Ureter (tissue), 1 donor: ENCODE measurements around the gene PCYT2. TPM values are rescaled to one million over a fixed set of nuclear protein-coding genes. Genes with fewer than 3 reads are reported as not detected.
A peak's percentile ranks its signal among the peaks of the same experiment; 100 is the strongest.

Experiments
- DNase-seq: peaks from one replicate; pipeline ENCODE4 v3.0.0-alpha.2; 2020; ENCODE audit warnings: low spot score
- total RNA-seq: library from RNA; stranded (reverse); gene quantifications from one replicate; pipeline ENCODE4 v1.2.4, GENCODE V29; 2023
- donor health status: DM: yes; HTN: yes; CAD: no.

Gene PCYT2
- total RNA-seq, 1 donor from 2014 or later, result 58.9 TPM

DNA sequence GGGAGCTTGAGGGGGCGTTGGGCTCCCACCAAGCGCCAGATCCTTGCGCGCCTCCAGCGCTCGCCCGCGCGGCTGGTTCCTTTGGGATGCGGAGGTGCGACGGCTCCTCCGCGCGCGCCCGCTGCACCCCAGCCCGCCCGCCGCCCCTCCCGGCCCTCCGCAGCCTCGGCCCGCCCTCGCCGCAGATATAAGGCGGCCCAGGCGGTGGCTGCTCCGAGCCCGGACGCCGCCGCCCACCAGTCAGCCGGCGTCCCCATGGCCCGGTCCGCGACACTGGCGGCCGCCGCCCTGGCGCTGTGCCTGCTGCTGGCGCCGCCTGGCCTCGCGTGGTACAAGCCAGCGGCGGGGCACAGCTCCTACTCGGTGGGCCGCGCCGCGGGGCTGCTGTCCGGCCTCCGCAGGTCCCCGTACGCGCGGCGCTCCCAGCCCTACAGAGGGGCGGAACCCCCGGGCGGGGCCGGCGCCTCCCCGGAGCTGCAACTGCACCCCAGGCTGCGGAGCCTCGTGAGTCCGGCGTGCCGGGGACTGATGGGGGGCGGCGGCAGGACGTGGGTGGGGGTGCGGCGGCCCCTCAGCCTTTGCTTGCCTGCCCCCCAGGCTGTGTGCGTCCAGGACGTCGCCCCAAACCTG is 9.1 kb downstream of the PCYT2 start, which contains the start of gene NPB:
Gene NPB, plus strand, starts transcription at position 216 of the 630 bp plus-strand sequence. Its CDS starts 40 bp downstream, at position 256.
- DNase-seq, result no peak

DNA sequence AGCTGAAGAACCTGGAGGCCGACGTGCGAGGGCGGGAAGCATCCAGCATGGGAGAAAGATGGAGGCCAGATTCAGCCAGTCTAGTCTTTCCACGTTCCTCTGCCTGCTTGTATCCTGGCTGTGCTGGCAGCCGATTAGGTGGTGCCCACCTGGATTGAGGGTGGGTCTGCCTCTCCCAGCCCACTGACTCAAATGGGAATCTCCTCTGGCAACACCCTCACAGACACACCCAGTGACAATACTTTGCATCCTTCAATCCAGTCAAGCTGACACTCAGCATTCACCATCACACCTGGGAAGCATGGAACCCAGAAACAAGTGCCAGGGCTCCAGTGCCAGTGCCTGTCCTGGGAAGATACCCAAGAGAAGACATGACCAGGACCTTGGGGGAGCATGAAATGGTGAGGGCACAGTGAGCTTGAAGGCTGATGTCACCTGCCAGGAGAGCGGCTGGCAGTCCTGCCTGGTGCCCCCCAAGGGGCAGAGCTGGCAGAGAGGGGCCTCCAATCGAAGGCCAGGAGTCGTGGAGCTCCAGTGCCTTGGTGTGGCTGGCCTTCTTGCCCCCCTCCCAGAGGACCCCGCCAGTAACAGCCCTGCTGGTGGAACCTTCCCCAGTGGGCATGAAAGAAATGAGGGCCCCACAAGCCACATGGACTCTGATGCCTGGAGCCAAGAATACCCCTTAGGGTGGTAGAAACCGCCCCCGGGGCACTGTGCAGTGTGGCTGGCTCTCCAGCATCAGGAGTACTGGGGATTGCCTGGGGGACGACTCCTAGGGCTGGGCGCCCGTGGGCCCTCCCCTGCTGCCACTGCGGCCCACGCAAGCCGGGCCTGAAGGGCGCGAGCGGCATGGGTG is 9.8 kb downstream of the PCYT2 start:
- no peak for DNase-seq

DNA sequence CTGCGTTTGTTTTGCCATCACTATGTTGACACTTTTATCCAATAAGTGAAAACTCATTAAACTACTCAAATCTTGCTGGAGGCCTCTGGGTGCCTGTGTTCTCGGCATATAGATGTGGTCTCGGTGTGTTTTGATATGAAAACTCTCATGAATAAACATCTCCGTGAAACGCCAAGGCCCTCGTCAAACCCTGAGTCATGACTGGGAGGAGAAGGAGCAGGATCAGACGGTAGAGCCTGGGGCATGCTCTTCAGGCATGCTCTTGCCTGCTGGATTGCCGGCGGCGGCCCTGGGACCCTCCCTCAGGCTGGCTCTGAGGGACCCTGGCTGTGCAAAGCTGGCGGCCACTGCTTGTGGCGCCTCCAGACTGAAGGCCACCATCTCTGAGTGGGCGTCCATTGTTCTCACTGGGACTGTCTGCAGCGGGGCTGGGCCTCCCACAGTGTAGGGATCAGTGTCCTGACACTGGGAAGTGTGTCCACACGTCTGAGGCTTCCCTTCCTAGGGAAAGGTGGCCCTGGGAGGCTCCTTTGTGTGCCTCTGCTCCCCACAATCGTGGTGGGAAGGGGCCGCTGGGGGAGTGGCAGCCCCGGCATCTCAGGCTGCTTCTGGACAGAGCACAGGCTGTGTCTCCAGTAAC is 10.9 kb downstream of the PCYT2 start:
- DNase-seq, result no peak

DNA sequence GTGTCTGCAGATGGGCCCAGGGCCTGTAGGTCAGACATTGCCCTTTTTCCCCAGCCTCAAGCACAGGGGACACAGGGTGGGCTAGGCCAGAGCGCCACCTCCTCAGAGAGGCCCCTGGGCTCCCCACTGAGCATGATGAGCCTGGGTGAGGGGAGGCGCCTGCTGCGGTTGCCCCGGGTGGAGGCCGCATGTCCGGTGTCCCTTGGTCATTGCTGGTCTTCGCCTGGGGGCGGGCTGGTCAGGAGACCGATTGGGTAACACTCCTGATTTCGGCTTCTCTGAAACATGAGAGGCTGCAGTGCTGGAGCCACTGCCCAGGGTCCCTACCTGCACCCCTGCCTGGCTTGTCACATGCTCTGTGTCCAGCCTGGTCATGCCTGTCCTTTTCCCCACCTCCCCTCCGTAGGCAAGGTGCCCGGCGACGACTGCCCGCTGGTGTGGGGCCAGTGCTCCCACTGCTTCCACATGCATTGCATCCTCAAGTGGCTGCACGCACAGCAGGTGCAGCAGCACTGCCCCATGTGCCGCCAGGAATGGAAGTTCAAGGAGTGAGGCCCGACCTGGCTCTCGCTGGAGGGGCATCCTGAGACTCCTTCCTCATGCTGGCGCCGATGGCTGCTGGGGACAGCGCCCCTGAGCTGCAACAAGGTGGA is 11.6 kb downstream of the PCYT2 start:
- no peak for DNase-seq

DNA sequence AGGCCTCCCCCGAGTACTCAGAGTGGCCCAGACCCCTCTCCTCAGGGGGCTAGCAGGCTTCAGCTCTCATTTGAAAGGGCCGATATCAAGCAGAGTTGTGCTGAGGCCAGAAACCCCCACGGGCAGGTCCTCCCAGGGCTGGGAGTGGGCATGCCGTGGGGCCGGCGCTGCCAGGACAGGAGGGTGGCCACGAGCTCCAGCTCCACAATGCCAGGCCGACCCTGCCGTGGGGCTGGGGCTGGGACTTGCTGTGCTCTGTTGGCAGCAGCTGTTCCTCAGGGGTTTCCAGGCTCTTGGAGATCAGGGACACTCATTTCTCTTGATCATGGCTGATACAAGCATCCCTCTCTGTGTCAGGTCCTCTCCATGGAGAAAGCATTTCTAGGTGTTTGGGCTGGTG is 12.3 kb downstream of the PCYT2 start:
- DNase-seq, result no peak

DNA sequence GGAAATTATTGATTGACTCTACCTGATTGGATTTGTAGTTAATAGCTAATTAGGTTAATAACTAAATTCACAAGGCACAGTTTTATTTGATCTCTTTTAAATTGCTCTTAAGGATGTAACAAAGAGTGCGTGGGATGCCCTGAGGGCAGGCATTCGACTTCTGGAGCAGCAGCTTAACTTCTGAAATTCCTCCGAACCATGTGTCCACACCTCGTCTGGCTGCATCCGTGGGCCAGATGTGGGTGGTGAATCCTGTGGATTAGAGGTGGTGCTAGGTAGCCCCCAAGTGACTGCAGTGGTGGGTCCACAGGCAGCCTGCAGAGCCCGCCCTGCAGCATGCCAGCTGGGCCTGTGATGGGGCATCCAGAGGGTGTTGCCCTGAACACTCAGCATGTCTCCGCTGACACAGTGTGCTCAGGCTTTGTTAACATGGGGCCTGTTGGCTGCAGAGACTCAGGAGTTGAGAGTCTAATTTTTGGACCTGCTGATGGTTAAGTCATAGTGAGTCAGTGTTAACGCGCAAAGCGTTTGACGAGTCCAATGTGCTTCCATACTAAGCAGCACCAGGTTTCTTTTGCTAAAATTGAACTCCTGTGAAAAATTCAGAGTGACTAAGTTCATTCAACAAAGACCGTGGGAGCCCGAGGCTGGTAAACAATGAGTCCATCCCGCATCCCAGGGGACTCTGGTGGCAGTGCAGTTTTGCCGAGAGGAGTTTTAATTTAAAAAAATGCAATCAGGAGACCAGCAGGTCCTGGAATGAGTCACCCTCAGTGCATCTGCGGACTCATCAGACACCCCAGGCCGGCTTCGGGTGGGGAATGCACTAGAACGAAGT is 13.0 kb downstream of the PCYT2 start:
- no peak for DNase-seq

DNA sequence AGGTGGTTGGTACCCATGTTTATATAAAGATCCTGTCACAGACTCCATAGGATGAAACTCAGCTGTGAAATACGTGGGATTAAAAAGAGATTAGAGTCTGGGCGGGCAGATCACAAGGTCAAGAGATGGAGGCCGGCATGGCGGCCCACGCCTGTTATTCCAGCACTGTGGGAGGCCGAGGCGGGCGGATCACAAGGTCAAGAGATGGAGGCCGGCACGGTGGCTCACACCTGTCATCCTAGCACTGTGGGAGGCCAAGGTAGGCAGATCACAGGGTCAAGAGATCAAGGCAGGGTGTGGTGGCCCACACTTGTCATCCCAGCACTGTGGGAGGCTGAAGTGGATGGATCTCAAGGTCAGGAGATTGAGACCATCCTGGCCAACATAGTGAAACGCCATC is 15.8 kb downstream of the PCYT2 start:
- no peak for DNase-seq

DNA sequence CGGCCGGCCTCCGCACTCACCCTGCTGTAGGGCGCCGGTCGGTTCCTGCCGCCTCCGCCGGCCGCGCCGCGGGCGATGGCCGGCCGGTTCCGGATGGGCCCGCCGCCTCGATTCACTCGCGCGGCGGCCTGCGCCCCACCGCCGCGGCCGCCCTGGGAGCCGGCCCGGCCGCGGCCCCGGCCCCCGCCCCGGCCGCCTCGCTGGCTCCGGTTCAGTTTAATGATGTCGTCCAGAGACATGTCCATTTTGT is 20.0 kb downstream of the PCYT2 start:
- no peak for DNase-seq

DNA sequence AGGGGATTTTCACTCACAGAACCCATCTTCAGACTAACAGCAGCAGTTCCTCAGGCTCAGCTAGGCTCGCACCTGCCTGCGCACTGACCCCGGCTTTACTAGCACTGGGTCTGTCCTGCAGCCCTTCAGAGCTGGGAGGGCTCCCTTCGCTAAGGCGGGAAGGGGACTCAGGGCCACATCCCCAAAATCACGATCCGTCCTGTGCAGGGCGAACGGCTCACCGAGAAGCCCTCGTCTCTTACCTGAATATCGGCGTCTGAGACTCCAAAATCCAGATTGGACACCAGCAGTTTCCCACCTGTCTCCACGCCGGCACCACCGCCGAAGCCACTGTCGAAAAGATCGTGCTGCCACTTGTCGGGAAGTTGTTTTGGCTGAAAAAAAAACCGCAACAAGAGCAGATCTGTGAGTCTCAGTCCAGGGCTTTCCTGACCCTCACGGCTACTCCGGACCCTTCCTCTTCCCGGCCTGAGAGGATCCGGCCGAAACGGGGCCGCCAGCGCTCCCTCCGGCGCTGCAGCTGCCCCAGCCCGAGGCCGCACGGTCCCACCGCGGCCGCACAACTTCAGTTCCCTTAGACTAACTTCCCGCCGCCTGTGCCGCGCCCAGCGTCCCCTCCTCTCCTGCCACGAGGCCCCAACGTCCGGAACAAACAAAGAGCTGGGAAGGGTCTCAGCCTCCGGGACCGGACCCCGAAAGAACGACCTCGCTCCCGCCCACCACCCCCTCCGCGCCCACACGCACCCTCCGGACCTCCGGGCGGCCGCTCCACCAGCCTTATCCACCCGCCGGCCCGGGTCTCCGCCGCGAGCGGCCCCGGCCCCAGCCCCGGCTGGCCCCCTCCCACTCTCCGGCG is 20.5 kb downstream of the PCYT2 start:
- DNase-seq, result no peak

DNA sequence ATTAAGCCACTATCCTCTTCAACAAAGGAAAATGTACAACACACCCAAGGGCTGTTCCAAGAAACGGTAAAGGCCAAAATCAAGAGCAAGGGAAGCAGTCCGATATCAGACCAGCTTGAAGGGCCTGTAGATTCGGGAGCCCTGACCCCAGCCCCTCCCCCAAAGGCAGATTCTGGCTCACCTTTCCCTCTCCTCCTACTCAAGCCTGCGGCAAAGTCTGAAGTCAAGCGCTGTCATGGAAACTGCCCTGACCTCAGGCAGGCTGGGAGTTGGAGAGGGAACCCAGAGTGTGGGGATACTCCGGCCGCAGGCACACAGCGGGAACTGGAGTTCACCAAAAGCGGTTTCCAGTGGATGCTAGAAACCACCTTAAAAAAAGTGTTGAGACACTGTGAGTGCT is 21.6 kb downstream of the PCYT2 start:
- no peak for DNase-seq

DNA sequence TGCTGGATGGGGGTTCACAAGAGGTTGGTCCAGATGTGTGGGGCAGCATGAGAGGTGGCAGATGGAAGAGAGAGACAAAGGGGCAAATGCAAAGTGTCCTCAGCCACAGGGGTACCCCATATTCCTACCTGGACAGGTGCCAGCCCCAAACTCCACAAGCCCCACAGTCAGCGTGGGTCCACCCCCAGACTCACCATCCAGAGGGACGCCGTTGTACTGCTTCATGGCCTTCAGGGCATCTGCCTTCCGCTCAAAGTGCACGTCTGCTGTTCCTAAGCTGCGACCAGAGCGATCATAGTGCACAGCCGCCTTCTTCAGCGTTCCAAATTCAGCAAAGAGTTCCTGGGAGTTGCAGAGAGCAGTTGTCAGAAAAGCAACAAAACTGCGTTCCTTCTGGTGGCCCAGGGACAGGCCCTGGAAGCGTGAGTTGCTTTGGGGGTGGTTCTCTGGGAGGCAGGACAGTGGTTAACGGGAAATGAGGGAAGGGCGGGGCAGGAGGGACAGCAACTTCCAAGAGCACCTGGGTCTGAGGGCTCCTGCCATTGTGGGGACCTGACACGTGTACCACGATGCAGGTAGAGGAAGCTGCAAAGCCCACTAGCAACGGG is 22.1 kb downstream of the PCYT2 start:
- DNase-seq, result no peak

DNA sequence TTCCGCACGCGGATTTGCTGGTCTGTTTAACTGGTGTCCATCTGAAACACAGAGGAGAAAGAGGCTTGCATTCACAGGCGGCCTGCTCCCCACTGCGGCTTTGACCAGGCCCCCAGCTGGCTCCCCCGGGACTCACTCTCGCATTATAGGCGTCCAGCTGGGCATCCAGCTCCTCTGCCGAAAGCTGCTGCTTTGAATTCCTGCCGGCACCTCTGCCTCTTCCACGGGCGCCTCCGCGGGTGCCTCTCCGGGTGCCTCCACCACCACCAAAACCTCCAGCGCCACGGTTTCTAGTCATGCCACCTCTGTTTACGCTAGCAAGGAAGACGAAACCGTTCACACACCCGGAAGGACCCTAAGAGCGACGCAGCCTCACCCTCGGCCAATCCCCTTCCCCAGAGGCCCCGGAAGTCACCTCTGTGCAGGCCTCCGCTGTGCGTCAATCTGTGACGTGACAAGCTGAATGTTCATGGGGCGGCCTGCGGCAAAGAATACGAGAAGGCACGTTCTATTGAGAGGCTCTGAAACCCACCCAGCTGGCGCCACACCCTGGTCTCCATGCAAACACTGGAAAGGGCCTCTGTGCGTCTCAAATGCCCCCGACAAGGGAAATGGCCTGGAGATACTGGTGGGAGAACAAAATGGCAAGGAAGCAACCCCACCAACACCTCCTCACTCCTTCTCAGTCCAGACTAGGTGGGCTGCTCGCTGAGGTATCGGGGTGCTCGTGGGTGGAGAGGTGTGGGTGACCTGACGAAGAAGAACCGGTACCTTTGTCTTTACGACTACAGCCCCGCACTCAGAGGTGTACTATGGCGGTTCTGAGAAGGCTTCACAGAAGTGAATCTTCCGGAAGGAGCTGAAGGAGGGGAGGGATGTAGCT is 22.9 kb downstream of the PCYT2 start:
- DNase-seq, result no peak

DNA sequence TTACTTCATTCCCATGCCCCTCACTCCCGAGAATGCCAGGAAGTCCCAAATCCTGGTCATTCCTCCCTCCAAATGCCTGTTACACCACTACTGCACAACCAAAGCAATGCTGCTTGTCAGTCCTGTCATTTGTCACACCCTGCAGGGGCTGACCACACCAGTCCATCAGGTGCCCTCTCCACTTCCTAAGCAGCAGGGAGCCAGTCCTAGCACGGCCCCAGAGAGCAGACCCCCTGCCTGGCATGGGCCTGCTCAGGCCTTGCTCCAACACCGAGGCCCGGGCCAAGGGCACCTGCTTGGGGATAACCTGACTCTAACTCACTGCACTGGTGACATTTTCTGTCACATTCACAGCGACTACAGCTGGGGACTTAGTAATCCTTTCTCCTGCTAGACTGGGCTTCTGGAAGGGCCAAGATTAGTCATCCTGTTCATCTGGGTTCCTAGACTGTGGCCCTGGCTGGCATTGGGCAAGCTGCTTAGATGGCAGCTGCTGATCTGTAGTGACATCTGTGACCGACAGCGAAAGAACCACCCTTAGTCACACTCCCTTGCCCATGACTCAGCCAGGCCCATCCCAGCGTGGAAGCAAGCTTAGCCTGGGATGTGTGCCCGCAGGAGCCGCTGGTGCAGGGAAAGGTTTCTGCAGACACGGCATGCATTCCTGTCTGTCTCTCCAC is 25.2 kb downstream of the PCYT2 start:
- DNase-seq, result peak; percentile 72

DNA sequence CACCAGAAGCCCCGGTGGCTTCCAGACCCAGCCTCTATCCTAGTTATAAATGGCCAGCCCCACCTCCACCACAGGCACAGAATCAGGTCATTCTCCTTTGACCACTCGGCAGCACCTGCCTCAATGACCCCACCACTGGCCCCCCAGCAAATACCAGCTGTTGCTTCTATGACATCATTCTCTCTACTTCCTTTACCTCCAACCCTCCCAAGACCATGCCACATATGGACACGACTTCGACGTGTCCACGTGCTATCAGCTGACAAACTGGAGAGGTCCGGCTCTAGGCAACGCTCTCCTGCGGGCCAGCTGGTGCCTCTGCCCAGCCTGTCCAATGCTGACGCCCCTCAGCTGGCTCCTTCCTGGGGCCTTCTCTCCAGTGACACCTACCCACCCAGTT is 25.7 kb downstream of the PCYT2 start:
- DNase-seq, result no peak

DNA sequence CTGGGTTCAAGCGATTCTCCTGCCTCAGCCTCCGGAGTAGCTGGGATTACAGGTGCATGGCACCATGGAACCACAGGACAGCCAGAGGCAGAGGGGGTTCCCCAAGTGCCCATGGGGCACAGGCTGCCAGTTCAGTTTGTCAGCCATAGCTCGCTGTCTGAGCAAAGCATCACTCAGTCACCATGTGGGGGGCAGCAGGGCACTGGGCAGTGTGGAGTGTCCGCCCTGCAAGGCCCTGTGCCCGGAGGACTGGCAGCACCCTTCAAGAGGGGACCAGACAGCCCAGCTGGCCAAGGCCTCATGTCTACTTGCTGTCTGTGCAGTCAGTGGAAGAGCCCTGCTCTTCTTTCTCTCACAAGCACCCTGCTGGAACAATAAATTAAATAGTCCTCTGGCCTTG is 26.2 kb downstream of the PCYT2 start:
- DNase-seq, result no peak

DNA sequence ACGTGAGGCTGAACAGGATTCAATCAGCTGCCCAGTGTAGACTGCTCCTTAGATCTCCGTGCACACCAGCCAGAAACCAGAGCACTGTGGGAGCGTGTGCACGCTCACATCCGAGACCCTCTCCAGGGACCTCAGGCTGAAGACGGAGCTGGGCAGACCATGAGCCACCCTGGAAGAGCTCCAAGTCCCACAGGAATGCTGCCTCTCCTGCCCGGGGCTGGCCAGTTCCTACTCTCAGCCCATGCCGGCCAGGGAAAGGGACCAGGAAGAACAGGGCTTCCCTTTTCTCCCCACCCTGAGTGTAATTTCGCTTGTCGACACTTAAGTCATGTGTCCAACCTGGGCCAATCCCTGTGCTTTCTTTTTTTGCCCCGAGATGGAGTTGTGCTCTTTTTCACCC is 26.7 kb downstream of the PCYT2 start:
- DNase-seq, result no peak

DNA sequence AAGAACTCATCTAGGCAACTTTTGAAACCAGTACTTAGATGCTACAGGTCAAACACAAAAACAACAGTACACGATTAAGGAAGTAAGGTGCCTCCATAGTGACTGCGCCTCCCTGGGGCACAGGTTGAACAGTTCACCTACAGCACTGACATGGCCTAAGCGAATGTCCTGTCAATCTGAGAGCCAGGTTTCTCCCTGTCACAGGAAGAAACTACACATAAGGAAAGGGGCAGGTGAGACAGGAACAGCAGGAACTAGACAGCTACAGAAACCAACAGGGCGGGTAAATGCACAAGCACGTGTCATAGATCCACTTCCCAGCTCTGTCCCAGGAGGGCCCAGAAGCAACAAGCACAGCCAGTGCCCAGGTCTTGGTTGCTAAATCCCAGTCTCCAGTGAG is 32.1 kb downstream of the PCYT2 start:
- DNase-seq, result no peak

DNA sequence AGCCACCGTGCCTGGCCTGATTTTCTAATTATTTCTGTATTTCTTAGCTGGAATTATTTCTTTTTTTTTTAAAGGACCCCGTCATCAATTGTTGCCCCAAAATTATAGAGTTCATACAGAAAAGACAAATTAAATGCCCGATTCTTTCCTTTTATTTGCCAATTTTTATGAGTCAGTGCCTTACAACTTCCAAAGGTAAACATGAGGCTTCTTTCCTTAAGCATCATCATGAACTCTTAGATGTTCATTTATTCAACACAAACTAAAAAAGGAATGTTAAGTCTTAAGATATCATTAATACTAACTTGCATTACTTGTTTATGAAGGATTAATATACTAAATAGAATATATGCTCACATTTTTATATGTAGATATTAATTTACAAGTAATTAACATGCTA is 32.9 kb downstream of the PCYT2 start:
- no peak for DNase-seq

DNA sequence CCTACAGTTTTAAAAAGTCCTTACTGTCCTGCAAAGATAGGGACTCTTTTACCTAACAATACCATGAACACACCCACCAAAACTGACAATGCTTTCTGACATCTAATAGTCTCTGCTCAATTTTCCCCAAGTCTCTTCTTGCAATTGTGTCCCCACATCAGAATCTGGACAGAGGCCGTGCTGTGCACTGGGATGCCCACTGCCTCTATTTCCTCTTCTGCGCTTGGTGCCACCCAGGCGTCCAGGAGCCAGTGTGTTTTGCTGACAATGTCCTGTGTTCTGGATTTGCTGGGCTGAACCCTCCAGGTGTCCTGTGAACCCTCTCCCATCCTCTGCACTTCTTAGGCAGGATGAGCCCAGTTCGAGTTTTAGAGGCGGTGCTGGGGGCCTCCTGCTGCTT is 33.6 kb downstream of the PCYT2 start:
- no peak for DNase-seq
